IMR-90 (cell line): Measurements from ENCODE around the gene PRCP. TPM values are rescaled to one million over a fixed set of nuclear protein-coding genes. Genes with fewer than 3 reads are reported as not detected.
A peak's percentile ranks its signal among the peaks of the same experiment; 100 is the strongest.

Experiments
- ATAC-seq: fragments of 200-7000 bp; cut with Tn5 transposase; 2 replicates; pipeline ENCODE4 v1.9.1; 2020; ENCODE audit warnings: low read depth, mild to moderate bottlenecking, moderate library complexity
- BruUV-seq: library from RNA; stranded (reverse); fragments of 400-500 nt; replicated peaks from 2 replicates; lab custom pipeline; 2021; lab: Mats Ljungman, UMichigan
- CTCF ChIA-PET: fragments of 300-600 bp; formaldehyde crosslinking; extraction: SDS; loops from one replicate; lab custom pipeline; 2021; ENCODE audit warnings: antibody characterized with exemption; lab: Yijun Ruan, JAX
- POLR2A ChIA-PET: fragments of 300-600 bp; sonication (Branson Sonifier 250); formaldehyde crosslinking; loops from one replicate; lab custom pipeline; 2022; ENCODE audit warnings: antibody characterized with exemption; ENCODE audit not compliant: unreplicated experiment; lab: Charles Lee
- DNase-seq: peaks from one replicate; pipeline ENCODE4 v3.0.0; 2013
- H2AFZ ChIP-seq: replicated peaks from 2 replicates; pipeline ENCODE3; 2013; ENCODE audit warnings: low read length, mild to moderate bottlenecking; ENCODE audit not compliant: poor library complexity
- H2AK5ac ChIP-seq: 2 replicates; pipeline ENCODE4 v1.6.1; 2013; ENCODE audit warnings: low read depth, low read length, inconsistent platforms
- H2AK9ac ChIP-seq: replicated peaks from 2 replicates; pipeline ENCODE3; 2013; ENCODE audit warnings: mild to moderate bottlenecking, low read depth, low read length, moderate library complexity; ENCODE audit not compliant: poor library complexity
- H2BK120ac ChIP-seq: 2 replicates; pipeline ENCODE4 v1.6.1; 2013; ENCODE audit warnings: low read depth, low read length, inconsistent platforms
- H2BK15ac ChIP-seq: 3 replicates; pipeline ENCODE4 v1.6.1; 2013; ENCODE audit warnings: low read depth, low read length, inconsistent platforms
- H2BK20ac ChIP-seq: 2 replicates; pipeline ENCODE4 v1.6.1; 2013; ENCODE audit warnings: low read depth, mild to moderate bottlenecking, inconsistent platforms, low read length, moderate library complexity
- H2BK5ac ChIP-seq: 2 replicates; pipeline ENCODE4 v1.6.1; 2013; ENCODE audit warnings: mild to moderate bottlenecking, low read depth, low read length, inconsistent platforms; ENCODE audit not compliant: poor library complexity, severe bottlenecking
- H3K14ac ChIP-seq: replicated peaks from 2 replicates; pipeline ENCODE4 v1.6.1; 2013; ENCODE audit warnings: low read depth, low read length, inconsistent platforms
- H3K18ac ChIP-seq: 2 replicates; pipeline ENCODE4 v1.6.1; 2013; ENCODE audit warnings: low read depth, low read length, control low read depth
- H3K23ac ChIP-seq: 2 replicates; pipeline ENCODE4 v1.6.1; 2013; ENCODE audit warnings: low read depth, low read length, inconsistent platforms
- H3K27ac ChIP-seq: 2 replicates; pipeline ENCODE4 v1.5.1; 2013; ENCODE audit warnings: mild to moderate bottlenecking, control low read depth, low read length; ENCODE audit not compliant: insufficient read depth
- H3K27me3 ChIP-seq: 2 replicates; pipeline ENCODE4 v1.6.1; 2013; ENCODE audit warnings: low read length; ENCODE audit not compliant: control insufficient read depth, insufficient read depth
- H3K36me3 ChIP-seq: 2 replicates; pipeline ENCODE4 v1.6.1; 2013; ENCODE audit warnings: low read length, mixed read lengths; ENCODE audit not compliant: control insufficient read depth, insufficient read depth
- H3K4ac ChIP-seq: 2 replicates; pipeline ENCODE4 v1.6.1; 2013; ENCODE audit warnings: low read depth, low read length, inconsistent platforms
- H3K4me1 ChIP-seq: 2 replicates; pipeline ENCODE4 v1.6.1; 2013; ENCODE audit warnings: low read length, mixed read lengths; ENCODE audit not compliant: control insufficient read depth, insufficient read depth
- H3K4me2 ChIP-seq: 2 replicates; pipeline ENCODE4 v1.6.1; 2013; ENCODE audit warnings: low read depth, mild to moderate bottlenecking, control low read depth, low read length, moderate library complexity
- H3K4me3 ChIP-seq: 2 replicates; pipeline ENCODE4 v1.5.1; 2013; ENCODE audit warnings: low read depth, mild to moderate bottlenecking, control low read depth, low read length, moderate library complexity; ENCODE audit not compliant: insufficient read depth
- H3K56ac ChIP-seq: 2 replicates; pipeline ENCODE4 v1.6.1; 2013; ENCODE audit warnings: low read length, inconsistent platforms; ENCODE audit not compliant: insufficient read depth; ENCODE audit errors: extremely low read depth
- H3K79me1 ChIP-seq, 2 experiments: 2 replicates each; pipeline ENCODE4 v1.6.1; 2013; ENCODE audit warnings: low read length in 2 of 2, inconsistent platforms in 1 of 2, low read depth in 1 of 2
- H3K9ac ChIP-seq: 2 replicates; pipeline ENCODE4 v1.6.1; 2013; ENCODE audit warnings: low read depth, low read length, control low read depth
- H3K9me1 ChIP-seq: 2 replicates; pipeline ENCODE4 v1.6.1; 2013; ENCODE audit warnings: low read length, inconsistent platforms; ENCODE audit not compliant: insufficient read depth
- H3K9me3 ChIP-seq: 2 replicates; pipeline ENCODE4 v1.6.1; 2013; ENCODE audit warnings: low read length; ENCODE audit not compliant: control insufficient read depth, insufficient read depth
- H4K20me1 ChIP-seq: 2 replicates; pipeline ENCODE4 v1.6.1; 2013; ENCODE audit warnings: low read length, inconsistent platforms; ENCODE audit not compliant: insufficient read depth
- H4K5ac ChIP-seq: 2 replicates; pipeline ENCODE4 v1.6.1; 2013; ENCODE audit warnings: mild to moderate bottlenecking, low read depth, low read length, control low read depth
- H4K8ac ChIP-seq, 2 experiments: 2 replicates each; pipeline ENCODE4 v1.6.1; 2013; ENCODE audit warnings: low read depth in 2 of 2, low read length in 2 of 2, control low read depth in 1 of 2, inconsistent platforms in 1 of 2
- H4K91ac ChIP-seq: 2 replicates; pipeline ENCODE4 v1.6.1; 2013; ENCODE audit warnings: low read depth, low read length, inconsistent platforms; ENCODE audit not compliant: insufficient read depth
- BHLHE40 ChIP-seq: fragments of 150-350 bp; IDR thresholded peaks from 2 replicates; pipeline ENCODE4 v1.6.1; 2016; ENCODE audit warnings: mild to moderate bottlenecking, low read depth, low read length
- CEBPB ChIP-seq: IDR thresholded peaks from 2 replicates; pipeline ENCODE4 v1.6.1; 2012; ENCODE audit warnings: low read depth, low read length, improper control_type of control experiment
- CHD1 ChIP-seq: IDR thresholded peaks from 2 replicates; pipeline ENCODE4 v1.6.1; 2012; ENCODE audit warnings: low read depth, low read length, improper control_type of control experiment
- ELK1 ChIP-seq: fragments of 150-350 bp; IDR thresholded peaks from 2 replicates; pipeline ENCODE4 v1.6.1; 2016; ENCODE audit warnings: low read depth, mild to moderate bottlenecking, low read length, moderate library complexity, borderline replicate concordance
- FOS ChIP-seq: fragments of 150-350 bp; IDR thresholded peaks from 2 replicates; pipeline ENCODE4 v1.6.1; 2016; ENCODE audit warnings: low read depth, low read length
- MAFK ChIP-seq: IDR thresholded peaks from 2 replicates; pipeline ENCODE4 v1.6.1; 2012; ENCODE audit warnings: low read depth, low read length, improper control_type of control experiment
- MAZ ChIP-seq: IDR thresholded peaks from 2 replicates; pipeline ENCODE4 v1.6.1; 2012; ENCODE audit warnings: low read depth, mild to moderate bottlenecking, low read length, improper control_type of control experiment, moderate library complexity, borderline replicate concordance
- MXI1 ChIP-seq: IDR thresholded peaks from 2 replicates; pipeline ENCODE4 v1.6.1; 2012; ENCODE audit warnings: low read depth, mild to moderate bottlenecking, low read length, moderate library complexity, borderline replicate concordance
- NFE2L2 ChIP-seq: fragments of 150-350 bp; IDR thresholded peaks from 2 replicates; pipeline ENCODE4 v1.6.1; 2016; ENCODE audit warnings: low read depth, mild to moderate bottlenecking, low read length
- POLR2A ChIP-seq: IDR thresholded peaks from 2 replicates; pipeline ENCODE4 v1.6.1; 2012; ENCODE audit warnings: mild to moderate bottlenecking, low read depth, low read length
- RAD21 ChIP-seq: IDR thresholded peaks from 2 replicates; pipeline ENCODE4 v1.6.1; 2012; ENCODE audit warnings: low read length, improper control_type of control experiment
- RCOR1 ChIP-seq: IDR thresholded peaks from 2 replicates; pipeline ENCODE4 v1.6.1; 2012; ENCODE audit warnings: mild to moderate bottlenecking, low read length, improper control_type of control experiment; ENCODE audit not compliant: insufficient replicate concordance
- RFX5 ChIP-seq: IDR thresholded peaks from 2 replicates; pipeline ENCODE4 v1.8.0; 2012; ENCODE audit warnings: low read depth, mild to moderate bottlenecking, low read length, moderate library complexity
- SMC3 ChIP-seq: fragments of 150-350 bp; IDR thresholded peaks from 2 replicates; pipeline ENCODE4 v1.6.1; 2016; ENCODE audit warnings: low read depth, mild to moderate bottlenecking, antibody characterized with exemption, low read length, moderate library complexity
- WGBS, 2 experiments: methylation state at CpG; one replicate each; pipeline versions ENCODE4 v1.1.5 to v1.1.7; 2013; ENCODE audit warnings: missing lambda C conversion rate in 2 of 2; ENCODE audit not compliant: insufficient read length in 1 of 2; ENCODE audit errors: extremely low coverage in 2 of 2; 5-methylcytosine and 5-hydroxymethylcytosine counted together
- dilution Hi-C: fragments of 300-500 bp; cut with HindIII; formaldehyde crosslinking; loops from one replicate; pipeline ENCODE4 v1.14.3; 2018; ENCODE audit warnings: low sequenced_read_pairs; ENCODE audit not compliant: unreplicated experiment
- in situ Hi-C: fragments of 300-500 bp; cut with MboI; formaldehyde crosslinking; loops from 3 replicates; pipeline ENCODE4 v1.14.3; 2019; ENCODE audit warnings: low sequenced_read_pairs, inconsistent platforms, mixed read lengths
- intact Hi-C: fragments of 100-400 bp; cut with micrococcal nuclease; formaldehyde crosslinking; loops from 2 replicates; pipeline ENCODE4 v1.10.0; 2022
- polyA plus RNA-seq, 3 experiments: library from polyadenylated mRNA; depleted of rRNA; stranded (reverse); fragments of >200 nt; gene quantifications; 2 replicates each; pipeline ENCODE4 v1.2.3, GENCODE V29; 2012; ENCODE audit warnings: low replicate concordance in 1 of 3
- total RNA-seq: library from RNA; depleted of rRNA; stranded (reverse); fragments of >200 nt; gene quantifications from 2 replicates; pipeline ENCODE4 v1.2.3, GENCODE V29; 2012
- TF ChIP-seq, protein P1 (sequence below): conservative IDR thresholded peaks from 2 replicates; pipeline ENCODE4 v1.5.1; 2012; ENCODE audit warnings: mild to moderate bottlenecking, low read depth, low read length, improper control_type of control experiment
- TF ChIP-seq, protein P2 (sequence below): fragments of 150-350 bp; IDR thresholded peaks from 2 replicates; pipeline ENCODE4 v1.6.1; 2017; ENCODE audit warnings: mild to moderate bottlenecking, antibody characterized with exemption, low read length, low read depth

The PRCP gene
- total and polyA plus RNA-seq, 2 of the 4 experiments (the other 2 are of a cell fraction), result 31.7 to 64.9 TPM

DNA sequence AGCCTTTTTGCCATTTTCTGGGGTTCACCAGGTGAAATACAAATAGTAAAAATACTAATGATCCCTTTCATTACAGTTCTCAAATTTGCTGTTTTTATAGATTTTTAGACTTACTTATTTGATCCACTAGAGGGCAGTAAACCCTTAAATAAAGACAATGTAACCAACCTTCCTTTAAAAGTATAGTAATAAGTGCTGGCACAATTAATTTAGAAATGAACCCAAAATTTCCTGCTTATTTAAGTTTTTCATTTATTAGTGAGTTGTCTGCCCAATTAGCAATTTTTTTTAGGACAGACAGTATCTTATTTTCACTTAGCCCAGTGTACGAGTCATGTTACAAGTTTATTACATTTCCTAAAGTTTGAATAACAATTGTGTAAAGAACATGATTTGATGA, 6.0 kb upstream of the PRCP start:
- intact Hi-C loops, result loop anchor here (1.0 to 5.0 kb wide), 5 partner anchors 165 to 911 kb away; partner anchors contain the start of gene RAB30
- no peak overlapping the region for H3K9ac ChIP-seq
- peaks cover 14 to 18% of the 10 kb centered on the region in 2 experiments; a peak in 3 of 4 replicates for H3K79me1 ChIP-seq
- H3K23ac ChIP-seq, result no peak overlapping the region
- H3K27ac ChIP-seq, result no peak overlapping the region
- ATAC-seq, result no peak
- no peaks in the 10 kb centered on the region for H3K9me3 ChIP-seq
- no peak overlapping the region for H2BK5ac ChIP-seq
- H3K4me3 ChIP-seq, result no peak overlapping the region
- no TSS peak for BruUV-seq
- no peak overlapping the region for H2AFZ ChIP-seq
- no peak overlapping the region for H3K14ac ChIP-seq
- H3K4ac ChIP-seq, result no peak overlapping the region
- no peak overlapping the region for H3K56ac ChIP-seq
- no peak overlapping the region for H2AK5ac ChIP-seq
- CTCF ChIA-PET, result interaction anchor here (0.6 kb wide), 1 partner anchor 39 kb away, joined by 4 read pairs; no protein-coding TSS in a partner anchor
- H4K20me1 ChIP-seq, result no peaks in the 10 kb centered on the region
- no peaks in the 10 kb centered on the region for H3K36me3 ChIP-seq
- in situ Hi-C loops, result loop anchor here (5.0 to 25.0 kb wide), 4 partner anchors 169 to 906 kb away; partner anchors contain the start of gene RAB30
- no peak overlapping the region for H4K8ac ChIP-seq
- dilution Hi-C loops, result no loop called here
- H4K5ac ChIP-seq, result no peak overlapping the region
- H3K4me1 ChIP-seq, result no peaks in the 10 kb centered on the region
- no peak overlapping the region for H4K91ac ChIP-seq
- no peaks in the 10 kb centered on the region for H3K9me1 ChIP-seq
- no peak overlapping the region for H2BK20ac ChIP-seq
- no peaks in the 10 kb centered on the region for H3K27me3 ChIP-seq
- no peak overlapping the region for H3K18ac ChIP-seq
- POLR2A ChIA-PET, result no interaction called here
- no peak overlapping the region for H3K4me2 ChIP-seq
- DNase-seq, result peak; percentile 43
- TF ChIP-seq MXI1 (no peak), RAD21 (peak; percentile 68), POLR2A (no peak), CHD1 (no peak), RCOR1 (no peak), SMC3 (peak; percentile 61), RFX5 (no peak), MAZ (no peak), CEBPB (no peak), ELK1 (no peak), MAFK (no peak), FOS (no peak), NFE2L2 (no peak), BHLHE40 (no peak)
- TF ChIP-seq, protein P1, sequence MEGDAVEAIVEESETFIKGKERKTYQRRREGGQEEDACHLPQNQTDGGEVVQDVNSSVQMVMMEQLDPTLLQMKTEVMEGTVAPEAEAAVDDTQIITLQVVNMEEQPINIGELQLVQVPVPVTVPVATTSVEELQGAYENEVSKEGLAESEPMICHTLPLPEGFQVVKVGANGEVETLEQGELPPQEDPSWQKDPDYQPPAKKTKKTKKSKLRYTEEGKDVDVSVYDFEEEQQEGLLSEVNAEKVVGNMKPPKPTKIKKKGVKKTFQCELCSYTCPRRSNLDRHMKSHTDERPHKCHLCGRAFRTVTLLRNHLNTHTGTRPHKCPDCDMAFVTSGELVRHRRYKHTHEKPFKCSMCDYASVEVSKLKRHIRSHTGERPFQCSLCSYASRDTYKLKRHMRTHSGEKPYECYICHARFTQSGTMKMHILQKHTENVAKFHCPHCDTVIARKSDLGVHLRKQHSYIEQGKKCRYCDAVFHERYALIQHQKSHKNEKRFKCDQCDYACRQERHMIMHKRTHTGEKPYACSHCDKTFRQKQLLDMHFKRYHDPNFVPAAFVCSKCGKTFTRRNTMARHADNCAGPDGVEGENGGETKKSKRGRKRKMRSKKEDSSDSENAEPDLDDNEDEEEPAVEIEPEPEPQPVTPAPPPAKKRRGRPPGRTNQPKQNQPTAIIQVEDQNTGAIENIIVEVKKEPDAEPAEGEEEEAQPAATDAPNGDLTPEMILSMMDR, result peak; percentile 59
- TF ChIP-seq, protein P2, sequence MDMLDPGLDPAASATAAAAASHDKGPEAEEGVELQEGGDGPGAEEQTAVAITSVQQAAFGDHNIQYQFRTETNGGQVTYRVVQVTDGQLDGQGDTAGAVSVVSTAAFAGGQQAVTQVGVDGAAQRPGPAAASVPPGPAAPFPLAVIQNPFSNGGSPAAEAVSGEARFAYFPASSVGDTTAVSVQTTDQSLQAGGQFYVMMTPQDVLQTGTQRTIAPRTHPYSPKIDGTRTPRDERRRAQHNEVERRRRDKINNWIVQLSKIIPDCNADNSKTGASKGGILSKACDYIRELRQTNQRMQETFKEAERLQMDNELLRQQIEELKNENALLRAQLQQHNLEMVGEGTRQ, result no peak
- H2AK9ac ChIP-seq, result no peak overlapping the region
- no peak overlapping the region for H2BK120ac ChIP-seq
- no CpG with 5 or more reads among the region's 1 CpG for WGBS, 2 experiments
- H2BK15ac ChIP-seq, result no peak overlapping the region
